GM21381 (cell line): ENCODE results near the gene YWHAH.
"Not testable (repeated sequence)": the region's sequence is repeated elsewhere in the genome, so short reads cannot be mapped to it uniquely, and the experiment has no call there.

Source experiments
- ATAC-seq: cut with Tn5 transposase; IDR thresholded peaks from one replicate; pipeline ENCODE4 v1.9.1; 2021; ENCODE audit warnings: mild to moderate bottlenecking, moderate library complexity; ENCODE audit not compliant: unreplicated experiment

YWHAH gene

GRCh38 chr22:31977141-31977841 lies 33.0 kb downstream of the YWHAH start:
- peak; percentile 55 for ATAC-seq

GRCh38 chr22:31977939-31978338 lies 33.6 kb downstream of the YWHAH start:
- ATAC-seq, result no peak

GRCh38 chr22:31980628-31981027 lies 36.3 kb downstream of the YWHAH start:
- ATAC-seq, result no peak

GRCh38 chr22:31981976-31982375 lies 37.6 kb downstream of the YWHAH start:
- ATAC-seq, result not testable (repeated sequence)

DNA sequence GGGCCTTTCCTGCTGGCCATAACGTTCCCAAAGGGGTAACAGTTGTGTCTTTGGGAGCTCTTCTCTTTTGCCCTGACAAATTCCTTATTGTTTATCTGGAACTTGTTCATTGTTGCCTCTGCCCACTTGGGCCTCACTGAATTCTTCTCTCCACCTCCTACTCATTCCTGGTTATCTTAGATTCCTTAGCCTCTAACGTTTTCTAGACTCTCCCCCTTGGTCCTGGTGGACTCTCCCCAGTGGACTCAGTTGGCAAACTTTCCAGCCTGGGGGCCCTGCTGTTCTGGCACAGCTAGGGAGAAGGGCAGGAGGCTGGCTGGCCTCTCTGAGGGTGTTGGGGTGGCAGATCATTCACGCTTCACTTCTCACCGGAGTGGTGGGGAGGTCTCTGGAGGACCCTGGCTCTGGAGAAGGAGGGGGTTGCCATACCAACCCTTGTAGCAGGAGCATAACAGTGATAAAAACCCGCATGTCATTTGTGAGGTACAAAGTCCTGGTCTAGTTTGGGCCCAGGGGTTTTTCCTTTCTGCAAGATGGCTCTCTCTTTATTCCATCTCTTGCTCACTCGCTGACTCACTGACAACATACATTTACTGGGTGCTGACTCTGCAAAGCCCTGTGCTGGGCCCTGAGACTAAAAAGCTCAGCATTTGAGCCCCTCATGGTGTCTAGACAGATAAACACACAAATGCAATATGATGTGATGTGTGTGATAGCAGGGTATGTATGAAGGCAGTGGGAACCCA lies 39.7 kb downstream of the YWHAH start:
- no peak for ATAC-seq

DNA sequence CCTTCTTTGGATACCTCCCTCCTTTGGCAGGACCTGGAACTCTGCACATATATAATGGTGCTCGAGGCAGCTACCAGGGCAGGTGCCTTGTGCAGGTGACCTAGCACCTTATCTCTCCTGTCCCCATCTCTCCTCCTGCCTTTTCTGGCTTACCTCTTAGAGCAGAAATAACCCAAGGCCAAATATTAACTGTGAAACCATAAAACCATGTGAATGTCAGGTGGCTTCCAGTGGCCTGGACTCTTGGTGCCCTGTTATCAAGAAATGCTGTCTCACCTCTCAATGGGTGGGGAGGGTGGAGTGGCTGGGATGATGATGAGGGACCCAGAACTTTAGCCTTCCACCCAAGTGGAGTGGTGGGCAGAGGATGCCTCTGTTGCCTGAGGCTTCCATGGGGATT lies 42.9 kb downstream of the YWHAH start:
- ATAC-seq, result no peak

DNA sequence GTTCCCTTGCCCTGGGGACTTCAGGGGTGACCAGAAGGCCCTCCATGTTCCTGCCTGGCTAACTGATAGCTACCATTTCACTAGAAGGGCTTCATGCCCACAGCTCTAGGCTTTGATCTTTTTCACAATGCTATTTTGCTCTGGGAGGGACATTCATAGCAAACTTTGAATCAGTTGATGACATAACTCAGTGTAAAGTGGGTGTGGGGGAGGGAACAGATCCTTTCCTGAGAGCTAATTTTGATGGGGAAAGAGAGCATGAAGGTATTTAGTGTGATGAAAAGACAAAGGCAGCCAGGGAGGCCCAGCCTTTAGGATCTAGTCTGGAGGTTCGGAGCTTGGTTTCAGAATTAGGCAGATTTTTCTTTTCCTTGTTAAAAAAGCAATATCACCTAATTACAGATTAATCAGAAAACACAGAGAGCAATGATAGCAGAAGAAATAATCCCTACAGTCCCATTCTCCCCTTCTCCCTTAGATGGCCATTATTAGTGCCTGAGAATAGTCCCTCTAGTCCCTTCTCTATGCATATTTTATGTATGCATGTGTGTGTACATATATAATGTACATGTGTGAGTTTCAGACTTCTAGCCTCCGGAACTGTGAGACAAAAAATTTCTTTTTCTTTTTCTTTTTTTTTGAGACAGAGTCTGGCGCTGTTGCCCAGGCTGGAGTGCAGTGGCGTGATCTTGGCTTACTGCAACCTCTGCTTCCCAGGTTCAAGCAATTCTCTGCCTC lies 46.9 kb downstream of the YWHAH start:
- no peak for ATAC-seq

- ATAC-seq, result no peak
Observed at GRCh38 chr22:31995046-31995445, 50.7 kb downstream of the YWHAH start.

- ATAC-seq, result no peak
Observed at GRCh38 chr22:31995807-31996206, 51.5 kb downstream of the YWHAH start.

GRCh38 chr22:31998784-31999385 lies 54.5 kb downstream of the YWHAH start:
- no peak for ATAC-seq

DNA sequence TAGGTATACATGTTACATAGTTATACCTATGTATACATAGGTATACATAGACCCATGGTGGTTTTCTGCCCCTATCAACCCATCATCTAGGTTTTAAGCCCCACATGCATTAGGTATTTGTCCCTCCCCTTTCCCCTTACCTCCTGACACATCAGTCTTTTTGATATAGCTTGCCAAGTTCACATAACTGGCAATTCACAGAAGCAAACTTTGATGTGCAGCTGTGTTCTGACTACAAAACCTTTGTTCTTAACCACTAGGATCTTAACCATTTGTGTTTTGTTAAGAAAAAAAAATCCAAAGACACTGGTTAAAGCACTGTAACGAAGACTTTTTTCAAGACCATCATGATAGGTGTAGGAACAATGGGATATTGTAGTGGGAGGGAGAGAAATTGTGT lies 55.8 kb downstream of the YWHAH start:
- ATAC-seq, result no peak

GRCh38 chr22:32005453-32005852 lies 61.1 kb downstream of the YWHAH start:
- no peak for ATAC-seq
